Measurements from ENCODE around the gene ELK4.

DNA sequence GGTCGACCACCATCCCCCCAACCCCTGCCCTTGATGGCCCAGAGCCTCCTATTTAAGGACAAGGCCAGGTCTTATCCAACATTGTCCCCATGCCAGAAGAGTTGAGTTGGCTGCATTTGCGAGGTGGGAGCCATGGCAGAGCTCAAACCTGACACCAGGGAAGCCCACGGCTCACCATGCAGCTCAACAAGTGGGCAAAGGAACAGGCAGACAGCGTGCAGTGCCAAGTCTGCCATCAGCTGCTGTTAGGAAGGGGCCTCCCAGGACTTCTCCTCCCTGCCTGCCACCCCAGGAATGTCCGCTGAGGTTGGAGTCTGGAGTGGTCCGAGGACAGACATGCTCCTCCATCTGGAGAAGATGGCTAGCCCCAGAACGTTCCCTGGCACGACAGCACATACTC is 28.6 kb upstream of the ELK4 start:
- TF ChIP-seq CTCF (conservative IDR thresholded peaks at IDR 0.05 in 1 of 2, IDR thresholded peaks at IDR 0.05 in 1 of 2; ENCODE audit: low read depth in 1 of 2, low read length in 2 of 2) (no peak), EZH2 (IDR thresholded peaks at IDR 0.05; ENCODE audit: low read length, missing control alignments) (no peak)
